Parathyroid adenoma (tissue), 2 donors: ENCODE measurements around the gene HELZ2.

Experiments
- H2AFZ ChIP-seq: fragments of 300-600 bp; sonication (generic); one replicate; pipeline ENCODE4 v1.7.0; 2017; ENCODE audit warnings: antibody characterized with exemption, mild to moderate bottlenecking
- H3K27ac ChIP-seq: fragments of 300-600 bp; sonication (generic); one replicate; pipeline ENCODE4 v1.7.0; 2017
- H3K27me3 ChIP-seq: fragments of 300-600 bp; sonication (generic); one replicate; pipeline ENCODE4 v1.7.0; 2017; ENCODE audit warnings: low read length; ENCODE audit not compliant: control insufficient read depth, insufficient read depth
- H3K36me3 ChIP-seq: fragments of 300-600 bp; sonication (generic); one replicate; pipeline ENCODE4 v1.7.0; 2017; ENCODE audit warnings: low read length; ENCODE audit not compliant: control insufficient read depth, insufficient read depth
- H3K4me1 ChIP-seq: fragments of 300-600 bp; sonication (generic); one replicate; pipeline ENCODE4 v1.7.0; 2017; ENCODE audit warnings: control low read depth
- H3K4me2 ChIP-seq: fragments of 300-600 bp; sonication (generic); one replicate; pipeline ENCODE4 v1.7.0; 2017; ENCODE audit warnings: low read length
- H3K4me3 ChIP-seq: fragments of 300-600 bp; sonication (generic); one replicate; pipeline ENCODE4 v1.7.0; 2017; ENCODE audit warnings: low read depth, low read length
- H3K79me2 ChIP-seq: fragments of 300-600 bp; sonication (generic); one replicate; pipeline ENCODE4 v1.7.0; 2017; ENCODE audit warnings: control low read depth
- H3K9ac ChIP-seq: fragments of 300-600 bp; sonication (generic); one replicate; pipeline ENCODE4 v1.7.0; 2017; ENCODE audit warnings: mild to moderate bottlenecking
- H3K9me3 ChIP-seq: fragments of 300-600 bp; sonication (generic); one replicate; pipeline ENCODE4 v1.7.0; 2017; ENCODE audit warnings: low read length; ENCODE audit not compliant: control insufficient read depth
- TF ChIP-seq, protein P1 (sequence below): fragments of 300-600 bp; sonication (generic); IDR thresholded peaks from one replicate; pipeline ENCODE4 v1.7.0; 2017; ENCODE audit warnings: antibody characterized with exemption, mild to moderate bottlenecking
- donor health status: primary hyperparathyroidism.

The HELZ2 gene

GRCh38 chr20:63558804-63559484 is 15.1 kb downstream of the HELZ2 start:
- Histone ChIP-seq H3K27ac (no peak overlapping the region), H3K27me3 (no peaks in the 10 kb centered on the region), H3K4me1 (no peaks in the 10 kb centered on the region), H3K79me2 (no peaks in the 10 kb centered on the region), H3K9me3 (no peaks in the 10 kb centered on the region), H2AFZ (no peak overlapping the region), H3K9ac (no peak overlapping the region), H3K4me2 (no peak overlapping the region), H3K4me3 (no peak overlapping the region), H3K36me3 (no peaks in the 10 kb centered on the region)
- TF ChIP-seq, protein P1, sequence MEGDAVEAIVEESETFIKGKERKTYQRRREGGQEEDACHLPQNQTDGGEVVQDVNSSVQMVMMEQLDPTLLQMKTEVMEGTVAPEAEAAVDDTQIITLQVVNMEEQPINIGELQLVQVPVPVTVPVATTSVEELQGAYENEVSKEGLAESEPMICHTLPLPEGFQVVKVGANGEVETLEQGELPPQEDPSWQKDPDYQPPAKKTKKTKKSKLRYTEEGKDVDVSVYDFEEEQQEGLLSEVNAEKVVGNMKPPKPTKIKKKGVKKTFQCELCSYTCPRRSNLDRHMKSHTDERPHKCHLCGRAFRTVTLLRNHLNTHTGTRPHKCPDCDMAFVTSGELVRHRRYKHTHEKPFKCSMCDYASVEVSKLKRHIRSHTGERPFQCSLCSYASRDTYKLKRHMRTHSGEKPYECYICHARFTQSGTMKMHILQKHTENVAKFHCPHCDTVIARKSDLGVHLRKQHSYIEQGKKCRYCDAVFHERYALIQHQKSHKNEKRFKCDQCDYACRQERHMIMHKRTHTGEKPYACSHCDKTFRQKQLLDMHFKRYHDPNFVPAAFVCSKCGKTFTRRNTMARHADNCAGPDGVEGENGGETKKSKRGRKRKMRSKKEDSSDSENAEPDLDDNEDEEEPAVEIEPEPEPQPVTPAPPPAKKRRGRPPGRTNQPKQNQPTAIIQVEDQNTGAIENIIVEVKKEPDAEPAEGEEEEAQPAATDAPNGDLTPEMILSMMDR, result no peak

DNA sequence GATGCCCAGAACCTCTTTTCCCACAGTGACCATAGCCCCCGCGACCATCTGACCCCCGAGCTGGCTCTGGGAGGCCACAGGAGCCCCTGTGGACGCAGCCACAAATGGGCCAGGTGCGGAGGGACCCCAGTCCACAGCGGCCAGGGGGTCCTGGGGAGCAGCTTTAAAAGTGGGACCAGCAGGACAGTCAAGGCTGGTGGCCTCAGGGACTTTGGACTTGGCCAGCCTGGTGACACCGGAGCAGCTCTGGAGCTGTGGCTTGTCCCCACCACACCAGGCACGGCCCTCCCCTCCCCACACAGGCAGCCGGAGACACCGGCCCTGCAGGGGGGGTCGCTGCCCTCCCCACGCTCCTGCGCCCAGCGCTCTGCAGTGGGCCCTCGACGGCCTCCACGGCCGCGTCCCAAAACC is 16.6 kb downstream of the HELZ2 start:
- Histone ChIP-seq H3K27me3 (no peaks in the 10 kb centered on the region), H3K27ac (no peak overlapping the region), H3K36me3 (no peaks in the 10 kb centered on the region), H3K9ac (no peak overlapping the region), H3K4me2 (no peak overlapping the region), H2AFZ (no peak overlapping the region), H3K9me3 (no peaks in the 10 kb centered on the region), H3K4me3 (no peak overlapping the region), H3K4me1 (peaks cover 4% of the 10 kb centered on the region), H3K79me2 (no peaks in the 10 kb centered on the region)
- TF ChIP-seq, protein P1, result no peak

- TF ChIP-seq, protein P1, result no peak
- Histone ChIP-seq H3K4me1 (peaks cover 4% of the 10 kb centered on the region), H3K27me3 (no peaks in the 10 kb centered on the region)
Measured at GRCh38 chr20:63556873-63557478, 17.1 kb downstream of the HELZ2 start.

DNA sequence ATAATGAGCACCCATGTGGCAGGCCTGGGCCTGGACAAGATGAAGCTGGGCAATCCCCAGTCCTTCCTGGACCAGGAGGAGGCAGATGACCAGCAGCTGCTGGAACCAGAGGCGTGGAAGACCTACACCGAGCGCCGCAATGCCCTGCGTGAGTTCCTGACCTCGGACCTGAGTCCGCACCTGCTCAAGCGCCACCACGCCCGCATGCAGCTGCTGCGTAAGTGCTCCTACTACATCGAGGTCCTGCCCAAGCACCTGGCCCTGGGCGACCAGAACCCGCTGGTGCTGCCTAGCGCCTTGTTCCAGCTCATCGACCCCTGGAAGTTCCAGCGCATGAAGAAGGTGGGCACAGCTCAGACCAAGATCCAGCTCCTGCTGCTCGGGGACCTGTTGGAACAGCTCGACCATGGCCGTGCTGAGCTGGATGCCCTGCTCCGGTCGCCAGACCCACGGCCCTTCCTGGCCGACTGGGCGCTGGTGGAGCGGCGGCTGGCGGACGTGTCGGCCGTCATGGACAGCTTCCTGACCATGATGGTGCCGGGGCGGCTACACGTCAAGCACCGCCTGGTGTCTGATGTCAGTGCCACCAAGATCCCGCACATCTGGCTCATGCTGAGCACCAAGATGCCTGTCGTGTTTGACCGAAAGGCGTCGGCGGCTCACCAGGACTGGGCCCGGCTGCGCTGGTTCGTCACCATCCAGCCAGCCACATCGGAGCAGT is 18.2 kb downstream of the HELZ2 start:
- Histone ChIP-seq H3K4me2 (no peak overlapping the region), H3K4me3 (no peak overlapping the region), H3K79me2 (no peaks in the 10 kb centered on the region), H3K36me3 (no peaks in the 10 kb centered on the region), H2AFZ (no peak overlapping the region), H3K27me3 (no peaks in the 10 kb centered on the region), H3K9me3 (no peaks in the 10 kb centered on the region), H3K4me1 (peaks cover 4% of the 10 kb centered on the region), H3K27ac (no peak overlapping the region), H3K9ac (no peak overlapping the region)
- TF ChIP-seq, protein P1, result no peak

More at GRCh38 chr20:63556873-63557478, 17.1 kb downstream of the HELZ2 start:
- no peak overlapping the region for H3K4me3 ChIP-seq
- H3K36me3 ChIP-seq, result no peaks in the 10 kb centered on the region
- H2AFZ ChIP-seq, result no peak overlapping the region
- H3K9ac ChIP-seq, result no peak overlapping the region
- H3K79me2 ChIP-seq, result no peaks in the 10 kb centered on the region
- H3K27ac ChIP-seq, result no peak overlapping the region
- H3K4me2 ChIP-seq, result no peak overlapping the region
- H3K9me3 ChIP-seq, result no peaks in the 10 kb centered on the region
